HG02642 (cell line): ENCODE results near the gene SORCS2.
"Not testable (repeated sequence)": the region's sequence is repeated elsewhere in the genome, so short reads cannot be mapped to it uniquely, and the experiment has no call there.

ENCODE experiments used
- ATAC-seq: cut with Tn5 transposase; IDR thresholded peaks from one replicate; pipeline ENCODE4 v1.9.1; 2021; ENCODE audit warnings: mild to moderate bottlenecking; ENCODE audit not compliant: unreplicated experiment, poor library complexity

Gene SORCS2

DNA sequence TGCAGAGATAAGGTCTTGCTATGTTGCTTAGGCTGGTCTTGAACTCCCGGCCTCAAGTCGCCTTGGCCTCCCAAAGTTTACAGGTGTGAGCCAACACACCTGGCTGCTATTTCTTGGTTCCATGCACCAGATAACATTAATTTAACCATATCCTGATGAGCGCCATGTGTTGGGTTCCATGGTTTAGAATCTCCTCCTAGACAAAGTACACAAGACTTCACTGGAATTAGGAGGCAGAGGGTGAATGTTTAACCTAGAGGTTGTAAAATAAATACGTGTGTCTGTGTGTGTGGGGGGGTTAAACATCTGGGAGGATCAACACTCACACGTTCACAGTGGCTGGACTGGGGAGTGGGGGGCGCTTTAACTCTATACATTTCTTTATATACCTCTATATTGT, 32.4 kb upstream of the SORCS2 start:
- no peak for ATAC-seq

DNA sequence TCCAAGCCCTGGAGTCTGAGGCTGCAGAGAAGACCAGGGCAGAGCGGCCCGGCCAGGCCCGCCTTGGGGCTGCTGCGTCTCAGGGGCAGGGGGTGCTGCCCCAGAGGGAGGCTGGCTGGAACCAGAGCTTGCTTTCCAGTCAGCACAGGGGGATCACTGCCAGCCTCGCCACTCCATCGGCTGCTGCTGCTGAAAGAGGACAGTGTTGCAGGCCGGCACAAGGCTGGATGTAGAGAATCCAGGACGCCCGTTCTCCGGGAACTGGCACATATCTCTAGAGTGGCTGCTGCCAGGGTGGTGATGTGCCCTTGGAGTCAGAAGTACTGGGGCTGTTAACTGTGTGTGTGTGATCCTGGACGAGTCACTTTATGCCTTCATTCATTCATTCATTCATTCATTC, 31.9 kb upstream of the SORCS2 start:
- ATAC-seq, result no peak

DNA sequence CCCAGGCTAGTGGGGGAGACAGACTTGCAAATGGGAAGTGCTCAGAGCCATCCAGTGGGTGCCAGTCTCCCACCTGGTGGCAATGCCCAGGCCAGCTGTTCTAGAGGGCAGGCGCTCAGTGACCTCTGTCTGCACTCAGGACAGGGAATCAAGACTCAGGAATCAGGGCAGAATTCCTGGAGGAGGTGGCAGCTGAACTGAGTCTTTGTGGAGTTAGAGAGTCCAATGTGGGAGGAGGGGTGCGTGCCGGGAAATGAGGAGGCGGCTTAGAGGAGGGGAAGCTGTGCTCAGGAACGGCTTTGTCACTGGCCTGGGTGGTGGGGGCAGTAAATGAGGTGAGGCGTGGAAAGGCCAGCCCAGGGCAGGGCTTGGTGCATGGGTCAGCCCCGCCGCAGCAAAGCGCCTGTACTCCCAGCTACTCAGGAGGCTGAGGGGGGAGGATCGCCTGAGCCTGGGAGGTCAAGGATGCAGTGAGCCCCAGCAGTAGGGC, 31.3 kb upstream of the SORCS2 start:
- ATAC-seq, result no peak

DNA sequence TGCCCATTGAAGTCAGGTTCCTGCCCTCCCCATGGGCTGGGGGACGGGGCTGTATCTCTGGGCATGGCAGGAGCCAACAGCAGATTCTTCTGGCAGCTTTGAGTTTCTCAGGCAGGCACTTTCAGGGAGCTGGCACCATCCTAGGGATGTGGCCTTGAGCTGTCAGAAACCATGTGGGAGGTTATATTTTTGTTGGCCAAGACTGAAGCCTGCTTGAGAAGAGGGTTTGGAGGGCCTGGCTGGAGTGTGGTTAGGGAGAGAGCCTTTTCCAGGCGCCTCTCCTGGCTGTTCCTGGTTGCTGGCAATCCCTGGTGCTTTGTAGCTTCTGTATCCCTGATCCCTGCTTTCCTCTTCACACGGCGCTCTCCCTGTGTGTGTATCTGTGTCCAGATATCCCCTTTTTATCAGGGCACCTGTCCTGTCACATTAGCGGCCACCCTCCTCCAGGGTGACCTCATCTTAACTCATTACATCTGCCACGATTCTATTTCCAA, 30.6 kb upstream of the SORCS2 start:
- no peak for ATAC-seq

DNA sequence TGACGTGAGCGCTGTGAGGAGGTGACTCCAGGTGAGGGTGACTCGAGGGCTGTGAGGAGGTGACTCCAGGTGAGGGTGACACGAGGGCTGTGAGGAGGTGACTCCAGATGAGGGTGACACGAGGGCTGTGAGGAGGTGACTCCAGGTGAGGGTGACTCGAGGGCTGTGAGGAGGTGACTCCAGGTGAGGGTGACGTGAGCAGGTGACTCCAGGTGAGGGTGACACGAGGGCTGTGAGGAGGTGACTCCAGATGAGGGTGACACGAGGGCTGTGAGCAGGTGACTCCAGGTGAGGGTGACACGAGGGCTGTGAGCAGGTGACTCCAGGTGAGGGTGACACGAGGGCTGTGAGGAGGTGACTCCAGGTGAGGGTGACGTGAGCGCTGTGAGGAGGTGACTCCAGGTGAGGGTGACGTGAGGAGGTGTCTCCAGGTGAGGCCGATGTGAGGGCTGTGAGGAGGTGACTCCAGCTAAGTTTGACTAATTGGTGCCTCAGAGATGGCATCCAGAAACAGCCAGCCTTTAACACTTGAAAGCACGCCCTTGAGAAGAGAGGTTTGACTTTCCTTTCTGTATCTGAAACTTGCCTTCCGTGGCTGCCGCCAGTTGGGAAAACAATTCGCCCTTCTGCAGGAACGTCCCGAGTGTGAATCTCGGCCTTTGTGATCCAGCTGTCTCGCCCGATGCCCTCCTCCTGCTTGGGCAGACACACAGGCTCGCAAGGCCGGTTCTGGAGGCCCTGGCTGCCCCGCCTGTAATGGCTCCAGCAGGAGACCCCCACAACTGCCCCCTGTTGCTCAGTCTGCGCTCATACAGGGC, 27.1 kb upstream of the SORCS2 start:
- ATAC-seq, result not testable (repeated sequence)

DNA sequence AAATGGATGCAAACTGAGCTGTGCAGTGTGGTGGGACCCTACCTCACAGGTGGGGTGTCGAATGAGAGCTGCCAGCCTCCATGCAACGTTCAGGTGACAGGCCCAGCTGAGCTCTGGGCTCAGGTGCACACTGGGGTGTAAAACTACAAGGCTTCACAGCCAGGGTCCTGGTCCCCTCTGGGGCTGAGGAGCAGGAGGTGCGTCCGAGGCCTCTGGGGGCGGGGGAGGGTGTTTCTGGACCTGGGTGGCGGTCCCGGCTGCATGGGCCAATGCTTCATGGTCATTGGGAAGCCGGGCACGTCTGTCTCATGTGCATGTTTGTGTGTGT, 26.5 kb upstream of the SORCS2 start:
- no peak for ATAC-seq

DNA sequence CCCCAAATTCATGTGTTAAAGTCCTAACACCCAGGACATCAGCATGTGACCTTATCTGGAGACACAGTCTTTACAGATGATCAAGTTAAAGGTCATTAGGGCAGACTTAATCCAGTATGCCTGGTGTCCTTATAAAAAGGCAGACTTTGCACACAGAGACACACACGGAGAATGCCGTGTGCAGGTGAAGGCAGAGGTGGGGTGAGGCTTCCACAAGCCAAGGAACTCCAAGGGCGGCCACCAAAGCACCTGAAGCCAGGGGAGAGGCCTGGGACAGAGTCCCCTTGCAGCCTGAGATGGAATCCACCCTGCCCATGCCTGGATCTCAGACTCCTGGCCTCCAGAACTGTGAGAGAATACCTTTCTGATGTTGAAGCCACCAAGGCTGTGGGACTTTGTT, 26.1 kb upstream of the SORCS2 start:
- ATAC-seq, result no peak

DNA sequence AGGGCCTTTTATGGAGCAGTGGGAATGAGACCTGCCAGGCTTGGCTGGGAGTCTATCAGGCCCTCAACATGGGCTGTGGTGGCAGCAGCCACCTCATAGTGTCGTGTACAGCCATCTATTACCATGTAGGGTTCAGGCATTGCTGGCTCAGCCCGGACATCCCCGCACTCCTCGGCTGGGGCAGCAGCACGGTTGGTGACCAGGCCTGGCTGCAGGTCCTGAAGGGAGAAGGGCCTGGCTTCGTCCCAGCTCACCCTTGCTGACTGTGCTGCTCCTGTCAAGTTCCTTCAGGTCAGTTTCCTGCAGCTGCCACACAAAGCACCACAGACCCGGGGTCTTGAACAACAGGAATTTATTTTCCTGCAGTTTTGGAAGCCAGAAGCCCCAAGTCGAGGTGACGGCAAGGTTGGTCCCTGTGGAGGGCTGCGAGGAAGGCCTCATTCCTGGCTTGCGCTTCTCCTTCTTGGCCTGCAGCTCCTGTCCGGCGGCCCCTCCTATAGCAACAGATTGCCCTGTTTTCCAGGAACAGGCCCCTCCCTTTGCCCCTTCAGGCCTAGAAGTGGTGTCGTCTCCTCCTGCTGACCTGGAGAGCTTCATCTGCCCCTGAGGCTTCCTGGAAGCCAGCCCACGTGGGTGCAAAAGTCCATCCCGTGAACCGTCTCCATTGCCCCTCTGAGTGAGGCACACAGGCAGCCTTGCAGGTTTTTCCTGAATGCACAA, 25.2 kb upstream of the SORCS2 start:
- no peak for ATAC-seq

DNA sequence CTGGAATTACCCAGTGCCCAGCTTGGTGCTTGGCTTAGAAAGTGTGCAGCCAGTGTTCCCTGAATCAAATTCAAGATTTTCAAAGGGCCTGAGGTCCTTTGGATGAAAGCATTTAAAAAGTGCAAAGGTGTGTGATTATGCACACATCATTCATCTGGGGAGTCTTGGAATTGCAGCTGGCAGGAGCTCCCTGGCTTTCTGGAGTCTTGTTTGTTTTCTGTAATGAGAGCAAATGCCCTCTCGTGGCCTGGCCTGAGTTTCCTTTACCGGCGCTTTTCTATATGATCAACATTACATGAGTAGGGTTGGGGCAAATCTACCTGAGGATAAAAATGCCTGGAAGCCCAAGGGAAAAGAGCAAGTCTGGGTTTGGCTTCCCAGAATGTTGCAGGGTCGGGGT, 24.6 kb upstream of the SORCS2 start:
- ATAC-seq, result no peak

DNA sequence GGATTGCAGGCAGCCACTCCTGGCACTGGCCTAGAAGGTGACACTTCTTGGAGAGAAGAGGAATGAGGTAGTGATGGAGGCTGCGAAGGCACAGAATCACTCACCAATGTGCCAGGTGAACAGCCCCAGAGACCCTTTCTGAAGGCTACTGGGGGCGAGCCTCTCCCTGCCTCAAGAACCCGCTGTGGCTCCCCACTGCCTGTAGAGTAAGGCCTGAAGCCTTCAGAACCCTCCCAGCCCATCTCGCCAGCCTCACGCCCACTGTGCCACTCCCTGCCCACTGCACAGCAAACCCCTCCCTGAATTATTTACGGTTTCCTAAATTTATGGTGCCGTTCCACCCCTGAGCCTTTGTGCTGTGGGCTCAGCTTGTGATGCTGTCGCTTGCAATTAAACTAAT, 24.2 kb upstream of the SORCS2 start:
- no peak for ATAC-seq

DNA sequence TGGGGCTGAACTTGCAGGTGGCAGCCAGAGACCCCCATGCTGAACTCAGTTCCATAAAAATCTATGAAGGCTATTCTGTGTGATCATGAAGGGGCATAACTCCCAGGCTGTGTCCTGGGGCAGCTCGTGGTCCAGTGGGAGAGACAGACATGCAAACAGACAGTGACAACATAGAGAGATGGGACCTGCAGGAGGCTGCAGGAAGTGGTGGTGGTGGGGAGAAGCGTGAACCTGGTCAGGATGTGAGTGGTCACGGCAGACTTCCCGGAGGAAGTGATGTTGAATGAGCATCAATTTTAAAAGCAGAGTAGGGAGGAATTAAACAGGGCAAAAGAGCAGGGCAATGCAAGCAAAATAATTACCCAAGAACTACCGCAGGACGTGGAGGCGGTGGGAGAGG, 23.2 kb upstream of the SORCS2 start:
- ATAC-seq, result no peak

DNA sequence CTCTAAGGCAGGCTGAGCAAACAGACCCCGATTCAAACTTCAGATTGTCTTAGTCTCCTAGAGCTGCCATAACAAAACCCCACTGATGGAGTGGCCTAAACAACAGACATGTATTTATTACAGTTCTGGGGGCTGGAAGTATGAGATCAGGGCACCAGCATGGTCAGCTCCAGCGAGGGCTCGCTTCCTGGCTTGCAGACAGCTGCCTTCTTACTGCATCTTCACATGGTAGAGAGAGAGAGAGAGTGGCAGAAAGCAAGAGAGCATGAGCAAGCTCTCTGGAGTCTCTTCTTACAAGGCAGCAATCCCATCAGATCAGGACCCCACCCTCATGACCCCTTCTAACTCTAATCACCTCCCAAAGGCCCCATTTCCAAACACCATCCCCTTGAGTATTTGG, 22.3 kb upstream of the SORCS2 start:
- no peak for ATAC-seq

DNA sequence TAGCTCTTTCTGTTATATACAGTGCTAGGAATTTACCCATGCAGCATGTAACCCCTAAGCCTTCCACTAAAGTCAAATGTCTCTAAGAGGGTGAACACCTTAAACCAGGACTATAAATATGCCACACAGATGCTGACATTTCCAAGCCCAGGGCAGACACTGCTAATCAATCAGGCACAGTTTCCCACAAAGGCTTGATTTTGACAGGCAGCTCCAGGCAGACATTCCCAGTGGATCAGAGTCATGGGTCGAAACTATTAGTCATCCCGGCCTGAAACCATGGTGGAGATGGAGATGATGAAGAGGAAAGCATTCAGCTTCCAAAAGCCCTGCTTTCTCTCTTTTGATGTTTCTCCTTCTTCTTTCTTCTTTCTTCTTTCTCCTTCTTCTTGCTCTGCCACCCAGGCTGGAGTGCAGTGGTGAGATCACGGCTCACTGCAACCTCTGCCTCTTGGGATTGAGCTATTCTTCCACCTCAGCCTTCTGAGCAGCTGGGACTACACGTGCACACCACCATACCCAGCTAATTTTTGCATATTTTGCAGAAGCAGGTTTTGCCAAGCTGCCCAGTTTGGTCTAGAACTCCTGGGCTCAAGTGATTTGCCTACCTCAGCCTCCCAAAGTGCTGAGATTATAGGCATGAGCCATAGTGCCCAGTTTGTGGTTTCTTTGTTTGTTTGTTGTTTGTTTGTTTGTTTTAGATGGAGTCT, 21.0 kb upstream of the SORCS2 start:
- ATAC-seq, result no peak

DNA sequence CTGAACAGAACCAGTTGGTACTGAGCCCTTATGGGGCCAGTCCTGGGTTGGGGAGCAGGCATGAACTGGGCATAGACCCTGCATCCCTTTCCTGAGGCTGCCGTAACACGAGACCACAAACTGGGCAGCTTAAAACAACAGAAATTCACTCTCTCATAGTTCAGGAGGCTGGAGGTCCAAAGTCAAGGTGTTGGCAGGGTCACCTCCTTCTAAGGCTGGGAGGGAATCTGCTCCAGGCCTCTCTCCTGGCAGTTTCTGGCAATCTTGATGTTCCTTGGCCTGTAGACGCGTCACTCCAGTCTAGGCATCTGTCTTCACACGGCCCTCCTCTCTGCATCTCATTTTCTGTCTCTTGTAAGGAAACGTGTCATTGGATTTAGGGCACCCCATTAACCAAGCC, 19.8 kb upstream of the SORCS2 start:
- ATAC-seq, result no peak

DNA sequence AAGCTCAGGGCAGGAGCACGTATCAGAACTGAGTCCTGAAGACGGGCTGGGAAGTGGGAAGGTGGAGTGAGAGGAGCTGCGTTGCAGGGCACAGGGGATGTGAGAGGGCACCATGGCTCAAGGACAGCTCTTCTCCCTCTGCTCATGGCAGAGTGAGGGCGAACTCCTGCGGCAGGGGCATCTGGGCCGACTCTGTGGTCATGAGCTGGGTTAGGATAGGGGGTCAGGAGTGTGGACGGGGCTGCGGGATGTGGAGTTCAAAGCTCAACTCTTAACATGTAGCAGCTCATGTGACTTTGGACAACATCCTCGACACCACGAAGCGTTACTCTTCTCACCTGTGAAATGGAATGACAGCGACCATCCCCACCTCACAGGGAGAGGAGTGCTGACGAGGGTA, 19.4 kb upstream of the SORCS2 start:
- no peak for ATAC-seq

DNA sequence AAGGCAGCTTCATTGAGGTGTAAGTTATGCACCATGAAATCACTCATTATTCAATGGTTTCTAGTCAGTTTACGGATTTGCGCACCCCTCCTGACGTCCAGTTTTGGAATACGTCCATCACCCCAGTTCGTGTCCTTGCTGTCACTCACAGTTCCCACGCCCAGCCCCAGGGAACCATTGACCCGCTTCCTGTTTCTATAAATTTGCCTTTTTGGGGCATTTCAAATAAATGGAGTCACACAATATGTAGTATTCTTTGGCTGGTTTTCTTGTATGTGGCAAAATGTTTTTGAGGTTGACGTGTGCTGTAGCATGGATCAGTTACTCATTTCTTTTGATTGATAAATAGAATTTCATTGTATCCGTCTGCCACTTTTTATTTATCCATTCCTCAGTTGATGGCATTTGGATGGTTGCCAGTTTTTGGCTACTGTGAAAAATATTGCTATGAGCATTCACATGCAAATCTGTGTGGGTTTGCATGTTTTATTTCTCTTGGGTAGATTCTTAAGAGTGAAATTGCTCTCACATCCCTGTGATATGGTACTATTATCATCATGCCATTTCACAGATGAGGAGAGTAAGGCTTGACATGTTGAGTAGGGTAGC, 18.4 kb upstream of the SORCS2 start:
- ATAC-seq, result no peak

DNA sequence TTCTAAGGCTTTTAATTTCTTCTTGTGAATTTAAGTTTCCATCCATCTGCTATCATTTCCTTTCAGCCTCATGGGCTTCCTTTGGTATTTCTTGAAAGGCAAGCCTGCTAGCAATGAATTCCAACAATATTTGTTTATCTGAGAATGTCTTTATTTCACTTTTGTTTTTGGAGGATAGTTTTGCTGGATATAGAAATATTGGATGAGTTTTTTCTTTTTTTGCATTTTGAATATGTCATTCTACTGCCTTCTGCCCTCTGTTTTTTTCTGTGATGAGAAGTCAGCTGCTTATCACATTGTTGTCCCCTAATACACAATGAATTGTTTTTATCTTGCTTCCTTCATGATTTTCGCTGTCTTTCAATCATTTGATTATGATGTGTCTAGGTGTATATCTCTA, 13.2 kb upstream of the SORCS2 start:
- no peak for ATAC-seq

DNA sequence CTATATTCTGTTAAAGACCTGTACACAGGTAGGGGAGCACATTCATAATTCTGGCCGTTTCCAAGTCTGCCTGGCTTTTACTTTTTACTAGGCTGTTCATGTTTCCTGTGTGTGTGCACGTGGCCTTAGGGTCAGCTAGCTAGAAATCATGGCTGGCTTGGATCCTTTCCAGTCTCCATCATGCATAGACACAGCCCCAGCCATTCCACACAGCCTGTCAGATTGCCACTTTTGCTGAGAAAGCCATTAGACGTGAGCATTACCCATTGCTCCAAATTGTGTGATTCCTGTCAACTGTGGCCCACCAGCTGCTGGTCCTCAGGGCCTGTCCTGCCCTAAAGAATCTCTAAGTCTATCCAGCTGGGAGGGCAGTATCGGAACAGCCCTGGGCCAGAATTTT, 11.4 kb upstream of the SORCS2 start:
- ATAC-seq, result no peak

DNA sequence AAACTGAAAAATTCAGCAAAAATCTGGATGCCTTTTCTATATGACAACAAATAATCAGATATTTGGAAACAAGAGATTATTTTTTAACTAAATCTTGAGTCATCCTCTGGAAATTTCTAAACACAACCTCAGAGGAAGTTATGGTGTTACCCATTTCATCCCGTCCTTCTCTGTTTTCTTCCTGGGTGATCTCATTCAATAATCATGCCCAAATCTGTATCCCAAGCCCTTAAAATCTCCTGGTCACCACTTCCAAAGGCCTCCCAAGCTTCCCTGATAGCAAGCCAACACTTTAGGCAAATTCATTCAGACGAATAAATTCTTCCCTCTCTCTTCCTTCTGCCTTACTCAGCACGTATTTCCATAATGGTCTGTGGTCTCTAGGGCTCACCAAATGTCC, 9.7 kb upstream of the SORCS2 start:
- no peak for ATAC-seq

DNA sequence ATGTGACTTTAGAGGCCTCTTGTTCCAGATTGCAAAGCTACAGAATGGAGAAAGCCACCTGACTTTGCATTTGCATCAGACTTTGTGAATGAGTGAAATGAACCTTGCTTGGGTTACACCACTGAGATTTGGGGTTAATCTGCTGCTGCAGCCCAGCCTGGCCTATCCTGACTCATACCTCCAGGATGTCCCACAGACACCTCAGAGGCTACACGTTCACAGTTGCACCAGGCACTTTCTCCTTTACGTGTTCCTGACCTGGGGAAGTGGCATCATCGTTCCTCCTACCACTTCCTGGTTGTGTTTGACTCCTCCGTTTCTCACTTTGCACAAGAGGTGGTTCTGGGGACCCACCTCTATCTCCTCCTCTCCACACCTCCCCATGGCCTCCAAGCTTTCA, 9.2 kb upstream of the SORCS2 start:
- no peak for ATAC-seq
